GM18519 (cell line): Measurements from ENCODE around the gene CENPB.

Experiments used
- ATAC-seq: cut with Tn5 transposase; IDR thresholded peaks from one replicate; pipeline ENCODE4 v1.9.1; 2021; ENCODE audit warnings: mild to moderate bottlenecking, moderate library complexity; ENCODE audit not compliant: unreplicated experiment, low FRiP score

Gene CENPB

DNA sequence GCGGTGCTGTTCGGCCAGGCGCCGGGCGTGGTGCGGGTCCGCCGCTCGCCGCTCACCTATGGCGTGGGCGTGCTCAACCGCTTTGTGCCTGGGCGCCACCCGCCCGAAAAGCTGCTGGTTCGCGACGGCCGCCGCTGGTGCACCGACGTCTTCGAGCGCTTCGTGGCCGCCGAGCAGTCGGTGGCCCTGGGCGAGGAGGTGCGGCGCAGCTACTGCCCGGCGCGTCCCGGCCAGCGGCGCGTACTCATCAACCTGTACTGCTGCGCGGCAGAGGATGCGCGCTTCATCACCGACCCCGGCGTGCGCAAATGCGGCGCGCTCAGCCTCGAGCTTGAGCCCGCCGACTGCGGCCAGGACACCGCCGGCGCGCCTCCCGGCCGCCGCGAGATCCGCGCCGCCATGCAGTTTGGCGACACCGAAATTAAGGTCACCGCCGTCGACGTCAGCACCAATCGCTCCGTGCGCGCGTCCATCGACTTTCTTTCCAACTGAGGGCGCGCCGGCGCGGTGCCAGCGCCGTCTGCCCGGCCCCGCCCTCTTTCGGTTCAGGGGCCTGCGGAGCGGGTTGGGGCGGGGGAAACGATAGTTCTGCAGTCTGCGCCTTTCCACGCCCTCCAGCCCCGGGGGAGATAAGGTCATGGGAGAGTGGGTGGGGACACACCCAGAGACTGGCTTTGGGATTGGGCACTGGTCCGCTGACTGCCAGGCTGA, 34.7 kb downstream of the CENPB start:
- ATAC-seq = no peak

DNA sequence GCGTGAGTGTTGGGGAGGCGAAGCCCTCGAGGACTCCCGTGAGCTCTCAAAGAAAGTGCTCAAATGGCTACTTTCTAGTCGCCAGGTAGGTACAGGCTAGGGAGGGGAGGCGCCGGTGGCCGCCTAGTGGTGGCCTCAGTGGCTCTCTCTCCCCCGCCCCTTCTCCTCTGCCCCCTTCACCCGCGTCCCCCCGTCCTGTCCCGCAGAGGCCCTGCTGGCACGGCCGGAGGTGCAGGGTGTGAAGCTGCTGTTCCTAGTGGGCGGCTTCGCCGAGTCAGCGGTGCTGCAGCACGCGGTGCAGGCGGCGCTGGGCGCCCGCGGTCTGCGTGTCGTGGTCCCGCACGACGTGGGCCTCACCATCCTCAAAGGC, 35.2 kb downstream of the CENPB start:
- ATAC-seq = no peak

DNA sequence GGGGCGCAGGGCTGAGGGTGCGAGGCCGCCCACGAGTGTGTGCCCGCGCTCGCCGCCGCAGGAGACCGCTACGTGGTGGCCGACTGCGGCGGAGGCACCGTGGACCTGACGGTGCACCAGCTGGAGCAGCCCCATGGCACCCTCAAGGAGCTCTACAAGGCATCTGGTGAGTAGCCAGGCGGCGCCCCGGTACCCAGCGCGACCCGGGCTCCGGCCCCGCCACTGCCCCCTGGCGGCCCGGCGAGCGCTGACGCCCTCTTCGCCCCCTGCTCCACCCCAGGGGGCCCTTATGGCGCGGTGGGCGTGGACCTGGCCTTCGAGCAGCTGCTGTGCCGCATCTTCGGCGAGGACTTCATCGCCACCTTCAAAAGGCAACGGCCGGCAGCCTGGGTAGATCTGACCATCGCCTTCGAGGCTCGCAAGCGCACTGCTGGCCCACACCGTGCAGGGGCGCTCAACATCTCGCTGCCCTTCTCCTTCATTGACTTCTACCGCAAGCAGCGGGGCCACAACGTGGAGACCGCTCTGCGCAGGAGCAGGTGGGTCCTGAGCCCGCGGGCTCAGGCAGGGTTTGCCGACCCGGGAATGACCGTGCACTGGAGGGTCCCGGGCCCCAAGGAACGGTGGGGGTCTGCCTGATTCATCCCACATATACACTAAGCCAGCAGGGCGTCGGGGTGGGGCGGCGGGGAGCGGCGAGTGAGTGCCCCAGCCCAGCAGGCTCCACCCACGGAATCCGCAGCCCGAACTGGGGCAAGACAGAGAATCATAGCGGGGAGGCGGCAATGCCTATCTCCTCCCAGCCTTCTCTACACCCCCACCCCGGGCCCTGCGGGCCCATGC, 36.6 kb downstream of the CENPB start:
- no peak for ATAC-seq

DNA sequence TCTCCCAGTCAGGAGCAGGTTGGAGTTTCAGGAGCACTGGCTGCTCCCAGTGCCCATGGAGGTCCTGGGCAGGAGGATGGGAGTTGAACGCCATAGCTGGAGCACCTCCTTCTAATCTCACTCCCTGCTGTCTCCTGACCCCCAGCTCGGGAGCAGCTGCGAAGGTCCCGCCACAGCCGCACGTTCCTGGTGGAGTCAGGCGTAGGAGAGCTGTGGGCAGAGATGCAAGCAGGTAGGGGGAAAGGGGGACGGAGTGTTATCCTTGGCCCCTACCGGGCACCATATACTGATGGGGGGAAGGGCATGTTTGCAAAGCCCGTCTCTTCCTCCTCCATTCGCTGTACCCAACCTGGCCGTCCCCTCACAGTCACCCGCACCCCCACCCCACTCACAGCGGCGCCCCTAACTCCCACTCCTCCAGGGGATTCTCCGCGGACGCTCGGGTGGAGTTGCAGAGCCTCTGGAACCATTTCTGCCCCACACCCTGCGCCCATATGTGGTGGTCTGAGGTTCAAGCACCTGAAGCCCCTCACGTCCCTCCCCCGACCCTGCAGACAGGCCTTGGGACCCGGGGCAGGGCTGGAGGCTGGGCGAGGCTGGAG, 37.4 kb downstream of the CENPB start:
- no peak for ATAC-seq

DNA sequence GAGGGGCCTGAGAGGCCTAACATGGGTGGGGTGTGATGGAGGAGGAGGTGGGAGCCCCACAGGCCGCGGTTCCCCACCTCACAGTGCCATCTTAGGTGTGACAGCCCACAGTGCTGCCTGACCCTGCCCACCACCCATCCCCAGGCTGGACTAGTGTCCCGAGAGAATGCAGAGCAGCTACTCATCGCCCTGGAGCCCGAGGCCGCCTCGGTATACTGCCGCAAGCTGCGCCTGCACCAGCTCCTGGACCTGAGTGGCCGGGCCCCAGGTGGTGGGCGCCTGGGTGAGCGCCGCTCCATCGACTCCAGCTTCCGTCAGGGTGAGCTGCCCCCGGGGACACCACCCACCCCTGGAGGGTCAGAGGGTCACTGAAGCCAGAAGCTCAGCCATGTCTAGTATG, 38.5 kb downstream of the CENPB start:
- ATAC-seq = no peak

DNA sequence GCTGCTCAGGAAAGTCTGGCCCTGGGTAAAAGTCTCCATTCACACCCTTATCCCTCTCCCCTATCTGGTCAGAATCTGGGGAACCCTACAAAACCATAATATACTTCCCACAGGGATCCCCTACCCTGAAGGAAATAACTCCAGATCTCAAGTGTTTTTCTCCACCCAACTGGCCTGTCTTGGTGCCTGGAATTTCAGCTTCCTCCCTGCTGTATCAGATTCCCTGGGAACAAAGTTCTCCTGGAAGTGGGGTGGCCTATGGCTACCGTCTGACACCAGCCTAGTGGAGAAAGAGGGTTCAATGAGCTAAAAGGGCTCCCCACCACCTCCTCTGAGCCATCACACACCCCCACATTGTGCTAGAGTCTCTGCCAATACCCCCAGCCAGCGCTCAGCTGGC, 39.1 kb downstream of the CENPB start:
- no peak for ATAC-seq

DNA sequence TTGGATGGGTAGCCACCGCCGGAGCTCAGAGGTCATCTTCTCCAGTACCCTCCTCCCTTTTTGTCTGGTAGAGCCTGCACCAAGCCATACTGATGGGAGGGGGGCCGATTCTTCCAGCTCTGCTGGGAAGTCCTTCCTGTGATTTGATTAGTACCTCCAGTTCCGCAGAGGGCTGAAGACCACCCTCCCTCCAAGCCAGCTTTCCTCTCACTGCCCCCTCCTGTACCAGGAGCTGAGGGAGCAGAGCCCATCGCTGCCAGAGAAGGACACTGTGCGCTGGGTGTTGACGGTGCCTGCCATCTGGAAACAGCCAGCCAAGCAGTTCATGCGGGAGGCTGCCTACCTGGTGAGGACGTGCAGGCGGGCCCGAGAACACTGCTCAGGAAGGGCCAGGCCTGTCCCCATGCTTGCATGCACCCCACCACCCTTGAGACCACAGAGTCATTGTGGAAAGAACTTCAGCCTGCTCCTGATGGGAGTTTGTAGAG, 40.8 kb downstream of the CENPB start:
- ATAC-seq = no peak

DNA sequence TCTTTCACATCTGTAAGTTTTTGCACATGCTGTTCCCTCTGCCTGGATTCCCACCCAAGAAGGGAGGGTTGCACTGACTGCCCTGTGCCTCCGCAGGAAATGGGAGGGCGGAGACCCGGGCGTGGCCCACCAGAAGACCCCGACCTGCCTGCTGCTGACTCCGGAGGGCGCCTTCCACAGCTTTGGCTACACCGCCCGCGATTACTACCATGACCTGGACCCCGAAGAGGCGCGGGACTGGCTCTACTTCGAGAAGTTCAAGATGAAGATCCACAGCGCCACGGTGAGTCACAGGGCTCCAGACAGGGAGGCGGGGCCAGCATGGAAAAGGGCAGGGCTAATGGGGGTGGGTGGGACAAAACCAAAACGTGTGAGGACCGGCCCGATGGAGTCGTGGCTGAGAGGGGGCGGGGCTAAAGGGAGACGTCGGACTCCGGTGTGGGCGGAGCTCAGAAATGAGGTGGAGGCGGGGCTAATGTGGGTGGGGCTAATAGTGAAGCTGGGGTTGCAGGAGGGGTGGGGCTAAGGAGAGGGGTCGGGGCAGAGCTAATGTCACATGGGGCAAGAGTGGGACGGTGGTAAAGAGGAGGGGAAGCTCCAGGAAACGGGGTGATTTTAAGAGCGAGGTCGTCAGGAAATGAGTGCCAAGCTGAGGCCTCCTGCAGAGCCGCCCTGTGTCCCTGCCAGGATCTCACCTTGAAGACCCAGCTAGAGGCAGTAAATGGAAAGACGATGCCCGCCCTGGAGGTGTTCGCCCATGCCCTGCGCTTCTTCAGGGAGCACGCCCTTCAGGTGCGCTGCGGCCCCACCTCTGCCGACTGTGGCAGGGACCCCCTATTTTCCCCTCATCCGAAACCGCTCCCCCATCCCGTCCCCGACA, 41.5 kb downstream of the CENPB start:
- ATAC-seq = no peak

DNA sequence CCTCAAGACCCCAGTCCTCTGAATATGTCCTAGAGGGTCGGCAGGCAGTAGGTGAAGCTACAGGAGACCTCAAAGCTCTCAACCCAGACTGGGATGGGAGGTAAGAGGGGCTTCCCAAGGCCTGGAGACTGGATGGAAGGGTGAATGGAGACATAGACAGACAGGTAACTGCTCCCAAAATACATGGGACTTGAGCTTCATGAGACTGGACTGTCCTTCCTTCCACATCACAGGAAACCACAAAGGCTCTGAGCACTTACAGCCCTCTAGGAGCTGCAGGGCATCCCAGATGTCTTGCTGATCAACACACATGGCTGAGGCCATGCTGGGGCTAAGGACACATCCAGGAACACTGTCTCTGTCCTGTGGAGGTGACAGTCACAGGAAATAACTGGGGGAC, 42.5 kb downstream of the CENPB start:
- no peak for ATAC-seq

DNA sequence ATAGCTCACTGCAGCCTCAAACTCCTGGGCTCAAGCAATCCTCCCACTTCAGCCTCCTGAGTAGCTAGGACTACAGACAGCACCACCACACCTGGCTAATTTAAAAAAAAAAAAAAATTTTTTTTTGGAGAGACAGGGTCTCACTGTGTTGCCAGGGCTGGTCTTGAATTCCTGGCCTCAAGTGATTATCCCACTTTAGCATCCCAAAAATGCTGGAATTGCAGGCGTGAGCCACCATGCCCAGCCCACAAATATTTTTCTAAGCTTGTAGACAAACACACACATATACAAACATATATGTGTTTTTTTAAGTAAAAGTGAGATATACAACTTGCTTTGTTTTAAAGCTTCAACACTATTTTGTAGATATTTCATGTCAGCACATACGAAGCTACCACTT, 43.3 kb downstream of the CENPB start:
- no peak for ATAC-seq

DNA sequence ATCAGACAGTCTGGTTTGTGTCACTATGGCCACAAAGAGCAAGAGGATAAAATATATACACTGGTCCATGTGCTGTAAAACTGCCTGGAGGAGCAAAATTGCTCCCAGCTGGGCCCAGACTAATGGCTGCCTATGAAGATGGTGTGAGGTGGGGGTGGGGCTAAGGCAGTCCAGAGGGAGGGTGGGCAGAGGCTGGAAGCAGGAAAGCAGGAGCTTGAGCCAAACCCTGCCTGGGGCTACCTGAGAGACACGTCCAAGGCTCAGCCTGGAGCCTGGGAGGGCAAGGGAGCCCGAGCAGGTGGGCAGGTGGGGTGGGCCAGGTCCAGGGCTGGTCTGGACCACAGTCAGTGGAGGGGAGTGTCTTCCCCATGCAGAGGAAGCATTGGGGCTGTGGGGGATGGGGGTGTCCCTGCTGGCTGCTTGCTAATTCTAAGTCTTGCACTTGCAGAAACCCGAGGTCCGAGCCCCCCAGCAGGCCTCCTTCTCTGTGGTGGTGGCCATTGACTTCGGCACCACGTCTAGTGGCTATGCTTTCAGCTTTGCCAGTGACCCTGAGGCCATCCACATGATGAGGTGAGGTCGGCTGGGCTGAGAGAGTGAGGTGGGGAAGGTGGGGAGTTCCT, 44.6 kb downstream of the CENPB start:
- ATAC-seq = no peak

DNA sequence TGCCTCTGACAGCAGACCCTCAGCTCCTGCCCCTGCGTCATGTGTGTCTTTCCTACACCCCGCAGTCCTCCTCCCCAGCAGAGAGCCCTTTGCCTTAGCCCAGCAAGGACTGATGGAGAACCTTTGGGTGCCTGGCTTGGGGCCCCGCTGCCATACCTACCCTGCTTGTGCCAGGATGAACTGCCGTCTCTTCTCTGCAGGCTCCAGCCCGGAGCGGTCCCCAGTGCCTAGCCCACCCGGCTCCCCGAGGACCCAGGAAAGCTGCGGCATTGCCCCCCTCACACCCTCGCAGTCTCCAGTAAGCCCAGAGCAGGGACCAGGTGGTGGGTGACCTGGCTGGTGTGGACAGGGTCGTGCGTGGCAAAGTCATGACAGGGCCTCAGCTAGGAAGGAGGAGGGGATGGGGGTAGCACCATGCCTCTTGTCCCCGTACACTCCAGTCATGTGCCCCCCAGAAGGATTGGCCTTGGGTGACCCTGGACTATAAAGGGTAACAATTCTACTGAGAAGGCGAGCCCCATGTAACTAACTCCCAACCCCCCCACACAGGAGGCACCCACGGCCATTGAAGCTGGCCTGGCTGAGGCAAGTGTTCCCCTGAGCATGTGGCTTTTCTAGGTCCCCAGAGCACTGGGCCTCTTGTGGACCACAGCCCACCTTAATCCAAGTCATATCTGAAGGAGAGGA, 45.8 kb downstream of the CENPB start:
- no peak for ATAC-seq

DNA sequence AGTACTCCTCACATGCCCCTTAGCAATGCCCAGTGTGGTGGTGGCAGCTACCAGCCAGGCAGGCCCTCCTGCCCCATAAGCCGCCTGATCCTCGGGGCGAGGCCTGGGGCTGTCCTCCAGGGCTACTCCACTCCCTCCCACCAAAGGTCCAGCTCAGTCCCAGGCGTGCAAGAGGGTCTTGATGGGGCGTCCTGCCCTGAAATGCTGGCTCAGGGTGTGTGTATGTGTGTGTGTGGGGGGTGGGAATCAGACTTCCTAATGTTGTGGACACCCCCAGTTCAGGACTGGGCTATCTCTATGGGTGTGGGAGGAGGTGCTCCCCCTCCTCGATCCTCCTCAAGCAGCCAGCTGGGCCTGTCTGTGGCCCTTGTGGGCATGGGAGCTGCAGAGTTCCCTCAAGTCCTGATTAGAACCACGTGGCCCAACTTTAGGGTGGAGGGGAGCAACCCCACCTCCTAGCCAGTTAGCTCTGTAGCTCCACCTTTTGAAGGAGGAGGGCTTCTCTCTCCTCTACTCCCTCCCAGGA, 46.6 kb downstream of the CENPB start:
- ATAC-seq = no peak

DNA sequence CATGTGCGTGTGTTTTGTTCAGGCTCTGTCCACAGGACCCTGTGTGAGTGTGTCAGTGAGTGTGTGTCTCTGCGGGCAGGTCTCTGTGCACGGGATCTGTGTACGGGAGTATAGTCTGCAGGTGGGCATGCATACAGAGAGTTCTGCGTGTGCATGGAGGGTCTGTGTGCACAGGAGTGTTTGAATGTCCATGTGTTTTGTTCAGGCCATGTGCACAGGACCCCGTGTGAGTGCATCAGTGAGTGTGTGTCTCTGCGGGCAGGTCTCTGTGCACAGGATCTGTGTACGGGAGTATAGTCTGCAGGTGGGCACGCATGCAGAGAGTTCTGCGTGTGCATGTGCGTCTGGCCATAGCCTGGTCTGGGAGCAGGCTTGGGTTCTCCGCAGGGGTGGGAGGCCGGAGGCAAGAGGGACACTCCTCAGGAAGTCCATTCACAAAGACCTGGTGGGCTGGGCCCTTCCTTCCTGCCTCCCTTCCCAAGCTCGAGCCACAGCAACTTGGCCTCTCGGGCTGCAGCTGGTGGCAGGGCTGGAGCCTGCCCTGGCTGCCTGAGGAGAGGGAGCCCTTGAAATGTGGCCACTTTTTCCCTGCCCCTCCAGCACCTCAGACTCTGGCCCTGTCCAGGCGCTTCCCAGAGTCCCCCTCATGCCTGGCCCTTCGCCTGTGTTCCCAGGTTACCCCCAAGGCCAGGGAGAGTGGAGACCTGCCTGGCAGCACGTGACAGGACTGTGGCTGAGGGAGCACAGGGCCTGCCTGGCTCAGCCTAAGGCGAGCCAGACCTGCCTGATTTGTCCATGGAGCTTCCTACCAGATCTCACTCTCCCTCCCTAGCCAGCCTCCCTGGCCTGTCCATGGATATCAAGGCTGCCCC, 47.2 kb downstream of the CENPB start:
- no peak for ATAC-seq

DNA sequence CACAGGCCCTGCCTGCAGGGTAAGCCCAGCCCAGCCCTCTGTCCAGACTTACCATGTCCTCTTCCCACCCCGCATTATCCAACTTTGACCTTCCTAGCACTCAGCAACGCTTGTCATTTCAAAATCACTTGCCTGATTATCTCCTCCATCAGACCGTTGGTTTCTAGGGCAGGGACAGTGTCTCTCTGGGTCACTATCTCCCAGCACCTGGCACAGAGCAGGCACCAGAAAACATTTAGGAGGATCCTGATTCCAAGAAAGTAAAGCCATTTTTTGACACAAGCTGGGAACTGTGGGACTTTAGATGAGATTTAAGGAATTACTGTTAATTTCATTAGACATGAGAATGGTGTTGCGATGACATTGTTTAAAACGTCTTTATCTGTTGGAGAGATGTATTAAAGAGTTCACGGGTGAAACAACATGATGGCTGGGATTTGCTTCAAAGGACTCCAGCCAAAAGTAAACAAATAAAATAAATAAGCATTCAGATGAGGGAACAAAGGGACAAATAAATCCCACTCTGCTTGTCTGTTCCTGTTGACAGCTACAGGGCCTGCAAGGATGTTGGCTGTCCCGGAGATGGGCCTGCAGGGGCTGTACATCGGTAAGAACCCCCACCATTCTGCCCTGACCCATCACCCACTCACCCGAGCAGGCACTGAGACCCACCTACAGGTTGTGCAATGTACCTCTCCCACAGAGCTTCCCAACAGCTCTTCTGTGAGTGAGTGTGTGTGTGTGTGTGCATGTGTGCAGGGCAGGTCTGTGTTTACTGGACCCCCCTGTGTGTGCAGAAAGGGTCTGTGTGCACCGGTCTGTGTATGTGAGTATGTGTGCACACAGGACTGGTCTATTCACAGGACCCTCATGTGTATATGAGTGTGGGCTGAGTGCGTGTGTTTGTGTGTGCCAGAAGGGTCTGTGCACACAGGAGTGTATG, 48.2 kb downstream of the CENPB start:
- no peak for ATAC-seq

DNA sequence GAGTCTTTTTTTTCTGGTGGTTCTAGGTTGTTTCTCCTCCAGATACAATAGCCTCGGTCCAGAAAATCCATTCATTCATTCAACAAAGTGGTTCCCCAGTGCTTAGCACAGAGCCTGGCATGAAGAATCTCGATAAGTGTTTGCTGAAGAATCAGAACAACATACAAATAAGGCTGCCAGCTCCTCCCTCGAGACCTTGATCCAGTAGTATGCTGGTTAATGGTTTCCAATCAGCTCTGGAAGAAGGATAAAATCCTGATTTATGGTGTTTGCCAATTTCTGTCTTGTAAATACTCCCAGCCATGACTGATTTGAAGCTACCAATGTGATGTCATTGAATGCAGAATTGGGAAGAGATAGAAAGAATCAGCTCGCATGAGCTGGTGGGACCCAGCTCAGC, 50.8 kb downstream of the CENPB start:
- ATAC-seq = no peak

DNA sequence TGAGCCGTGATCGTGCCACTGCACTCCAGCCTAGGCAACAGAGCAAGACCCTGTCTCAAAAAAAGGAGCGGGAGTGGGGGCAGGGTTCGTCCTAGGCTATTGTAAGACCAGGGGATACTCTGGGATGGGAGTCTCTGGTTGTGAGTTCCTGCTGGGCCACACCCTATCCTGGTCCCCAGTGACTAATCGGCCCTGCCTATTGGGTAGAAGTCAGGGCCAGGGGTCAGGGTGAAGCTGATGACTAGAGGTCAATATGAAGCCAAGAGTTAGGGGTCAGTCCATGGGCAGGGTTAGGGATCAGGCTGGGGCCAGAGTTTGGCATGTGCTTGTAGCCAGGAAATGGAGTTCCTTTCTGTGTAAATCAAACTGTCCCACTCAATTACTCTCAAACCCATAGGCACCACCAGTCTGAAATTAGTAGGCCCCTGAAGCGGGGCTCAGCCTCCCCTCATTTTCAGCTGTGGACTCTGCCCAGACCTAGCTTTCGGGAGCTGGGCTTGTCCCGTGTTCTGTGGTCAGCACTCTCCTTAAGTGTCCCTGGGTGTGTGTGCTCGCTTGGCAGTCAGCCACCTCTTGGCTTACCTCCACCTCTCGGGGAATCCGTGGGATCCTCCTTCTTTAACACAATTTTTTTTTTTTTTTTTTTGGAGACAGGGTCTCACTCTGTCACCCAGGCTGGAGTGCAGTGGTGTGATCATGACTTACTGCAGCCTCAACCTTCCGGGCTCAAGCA, 52.3 kb downstream of the CENPB start:
- no peak for ATAC-seq
